Loucy (cell line): ENCODE measurements around the gene BANK1.
A peak's percentile ranks its signal among the peaks of the same experiment; 100 is the strongest.

ENCODE experiments used
- H2AFZ ChIP-seq: fragments of 200-600 bp; sonication (generic); 2 replicates; pipeline ENCODE4 v1.6.0; 2016; ENCODE audit warnings: antibody characterized with exemption, mild to moderate bottlenecking, low read length, moderate library complexity
- H3F3A ChIP-seq: fragments of 200-600 bp; 2 replicates; pipeline ENCODE4 v1.6.0; 2016; ENCODE audit warnings: antibody characterized with exemption, low read depth, mild to moderate bottlenecking
- H3K27me3 ChIP-seq: fragments of 200-600 bp; sonication (generic); 2 replicates; pipeline ENCODE4 v1.6.1; 2014; ENCODE audit warnings: low read length, mild to moderate bottlenecking; ENCODE audit not compliant: insufficient read depth, poor library complexity, severe bottlenecking
- H3K36me3 ChIP-seq: fragments of 200-600 bp; sonication (generic); 2 replicates; pipeline ENCODE4 v1.6.1; 2016; ENCODE audit warnings: low read length; ENCODE audit not compliant: insufficient read depth
- H3K4me1 ChIP-seq: fragments of 200-600 bp; sonication (generic); 2 replicates; pipeline ENCODE4 v1.5.1; 2014; ENCODE audit warnings: low read length, mild to moderate bottlenecking; ENCODE audit not compliant: insufficient read depth, poor library complexity, severe bottlenecking
- H3K4me2 ChIP-seq: fragments of 200-600 bp; sonication (generic); 2 replicates; pipeline ENCODE4 v1.6.0; 2014; ENCODE audit warnings: antibody characterized with exemption, low read length, low read depth, mild to moderate bottlenecking; ENCODE audit not compliant: poor library complexity, severe bottlenecking
- H3K4me3 ChIP-seq: fragments of 200-600 bp; sonication (generic); 2 replicates; pipeline ENCODE4 v1.5.1; 2014; ENCODE audit warnings: low read length, mild to moderate bottlenecking, mixed read lengths; ENCODE audit not compliant: poor library complexity, severe bottlenecking
- H3K79me2 ChIP-seq: fragments of 200-600 bp; sonication (generic); 2 replicates; pipeline ENCODE4 v1.6.1; 2014; ENCODE audit warnings: low read length; ENCODE audit not compliant: insufficient read depth
- H3K9ac ChIP-seq: fragments of 200-600 bp; sonication (generic); 2 replicates; pipeline ENCODE4 v1.6.0; 2014; ENCODE audit warnings: mild to moderate bottlenecking, low read depth, low read length, moderate library complexity; ENCODE audit not compliant: poor library complexity, severe bottlenecking
- H3K9me2 ChIP-seq: fragments of 200-600 bp; sonication (generic); replicated peaks from 2 replicates; pipeline ENCODE4 v1.6.1; 2016; ENCODE audit warnings: low read depth, low read length, mixed read lengths
- H3K9me3 ChIP-seq: fragments of 200-600 bp; sonication (generic); 2 replicates; pipeline ENCODE4 v1.6.1; 2014; ENCODE audit warnings: mild to moderate bottlenecking, antibody characterized with exemption, low read length, low read depth; ENCODE audit not compliant: insufficient read depth
- H4K20me1 ChIP-seq: fragments of 200-600 bp; sonication (generic); 2 replicates; pipeline ENCODE4 v1.6.0; 2014; ENCODE audit warnings: antibody characterized with exemption, low read length, mild to moderate bottlenecking; ENCODE audit not compliant: insufficient read depth, poor library complexity, severe bottlenecking
- CTCF ChIP-seq: fragments of 200-600 bp; sonication (generic); conservative IDR thresholded peaks from 2 replicates; pipeline ENCODE4 v1.5.1; 2014; ENCODE audit warnings: mild to moderate bottlenecking, antibody characterized with exemption, low read length
- EZH2phosphoT487 ChIP-seq: fragments of 200-600 bp; IDR thresholded peaks from 2 replicates; pipeline ENCODE4 v1.6.1; 2018; ENCODE audit warnings: antibody characterized with exemption, mild to moderate bottlenecking, moderate library complexity, borderline replicate concordance

The BANK1 gene

GRCh38 chr4:101953949-101954348 is 163.4 kb downstream of the BANK1 start:
- Histone ChIP-seq H3F3A (no peaks in the 10 kb centered on the region), H2AFZ (no peak overlapping the region), H3K4me1 (peaks cover 9% of the 10 kb centered on the region), H3K27me3 (no peaks in the 10 kb centered on the region), H3K4me3 (no peak overlapping the region), H3K9me3 (no peaks in the 10 kb centered on the region), H3K9me2 (no peaks in the 10 kb centered on the region), H3K4me2 (no peak overlapping the region), H3K9ac (no peak overlapping the region), H4K20me1 (no peaks in the 10 kb centered on the region), H3K79me2 (no peaks in the 10 kb centered on the region), H3K36me3 (no peaks in the 10 kb centered on the region)
- TF ChIP-seq EZH2phosphoT487 (no peak), CTCF (no peak)

DNA sequence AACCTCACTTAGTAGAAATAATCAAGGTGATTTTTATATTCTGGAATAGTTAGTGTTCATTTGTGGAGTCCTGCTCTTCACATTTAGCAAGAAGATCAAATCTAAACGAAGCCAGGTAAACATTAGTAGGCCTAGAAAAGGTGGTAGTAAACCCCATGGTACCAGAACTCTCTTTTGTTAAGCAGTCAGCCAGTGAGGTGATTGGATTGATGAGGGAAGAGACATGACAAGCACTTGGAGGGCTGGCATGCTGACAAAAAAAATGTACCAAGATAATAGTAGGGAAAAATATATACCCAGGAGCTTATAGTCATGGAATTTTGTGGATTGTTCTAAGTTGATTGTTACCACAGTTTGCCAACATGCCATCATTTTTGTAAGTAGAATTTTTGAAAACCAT is 163.8 kb downstream of the BANK1 start:
- no peak overlapping the region for H2AFZ ChIP-seq
- H4K20me1 ChIP-seq = no peaks in the 10 kb centered on the region

DNA sequence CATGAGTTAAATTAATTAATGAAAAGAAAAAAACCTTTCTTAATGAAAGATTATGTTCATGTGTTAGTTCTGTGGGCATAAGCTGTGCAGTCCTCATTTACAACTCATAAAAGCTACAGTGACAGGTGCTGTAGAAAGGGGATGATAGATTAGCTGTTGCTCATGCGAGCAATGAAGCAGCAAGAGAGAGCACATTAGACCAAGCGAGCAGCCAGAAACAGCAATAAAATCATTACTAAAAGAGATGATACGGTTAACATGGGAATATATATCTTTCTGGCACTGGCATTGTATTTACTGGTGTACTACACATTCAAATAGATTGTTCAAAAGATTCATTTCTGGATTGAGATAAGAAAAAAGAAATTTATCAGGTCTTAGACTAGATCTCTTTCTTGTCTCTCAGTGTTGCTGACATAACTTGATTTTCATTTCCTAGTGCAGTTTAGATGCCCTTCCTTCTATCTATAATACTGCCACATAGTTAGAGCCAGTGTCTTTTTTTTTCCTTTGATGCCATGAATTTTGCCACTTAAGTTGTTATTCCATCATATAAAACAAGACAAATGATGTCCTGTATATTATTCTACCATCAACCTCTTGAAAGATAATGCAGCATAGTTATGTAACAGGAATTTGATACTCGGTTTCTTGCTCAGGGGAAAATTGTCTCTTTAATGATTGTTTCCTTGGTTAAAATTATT is 164.6 kb downstream of the BANK1 start:
- H3K27me3 ChIP-seq = no peaks in the 10 kb centered on the region
- H2AFZ ChIP-seq = 0 out of 2 replicates have a peak overlapping the region, but pooled peaks have one; percentile 29
- H3K9me2 ChIP-seq = no peaks in the 10 kb centered on the region
- no peak overlapping the region for H3K4me2 ChIP-seq
- H3K36me3 ChIP-seq = no peaks in the 10 kb centered on the region
- no peak for TF ChIP-seq EZH2phosphoT487
- TF ChIP-seq CTCF = no peak
- no peak overlapping the region for H3K9ac ChIP-seq
- peaks cover 9% of the 10 kb centered on the region for H3K4me1 ChIP-seq
- no peaks in the 10 kb centered on the region for H3F3A ChIP-seq
- no peaks in the 10 kb centered on the region for H3K79me2 ChIP-seq
- no peaks in the 10 kb centered on the region for H3K9me3 ChIP-seq
- H3K4me3 ChIP-seq = no peak overlapping the region
- H4K20me1 ChIP-seq = no peaks in the 10 kb centered on the region

More for the DNA sequence above, 163.8 kb downstream of the BANK1 start:
- H3K36me3 ChIP-seq = no peaks in the 10 kb centered on the region
- no peaks in the 10 kb centered on the region for H3K79me2 ChIP-seq
- no peak overlapping the region for H3K9ac ChIP-seq
- no peaks in the 10 kb centered on the region for H3K9me3 ChIP-seq
- no peaks in the 10 kb centered on the region for H3F3A ChIP-seq
- peaks cover 9% of the 10 kb centered on the region for H3K4me1 ChIP-seq
- TF ChIP-seq EZH2phosphoT487 = no peak
- TF ChIP-seq CTCF = no peak
- no peaks in the 10 kb centered on the region for H3K27me3 ChIP-seq
- H3K4me3 ChIP-seq = no peak overlapping the region
- H3K4me2 ChIP-seq = no peak overlapping the region
- no peaks in the 10 kb centered on the region for H3K9me2 ChIP-seq
